Suppressor macrophage (primary cell): ENCODE measurements around the gene FCMR.

Experiments used
- DNase-seq, 4 experiments: peaks; one replicate each; pipeline ENCODE4 v3.0.0-alpha.2; 2020 to 2022

Gene FCMR

DNA sequence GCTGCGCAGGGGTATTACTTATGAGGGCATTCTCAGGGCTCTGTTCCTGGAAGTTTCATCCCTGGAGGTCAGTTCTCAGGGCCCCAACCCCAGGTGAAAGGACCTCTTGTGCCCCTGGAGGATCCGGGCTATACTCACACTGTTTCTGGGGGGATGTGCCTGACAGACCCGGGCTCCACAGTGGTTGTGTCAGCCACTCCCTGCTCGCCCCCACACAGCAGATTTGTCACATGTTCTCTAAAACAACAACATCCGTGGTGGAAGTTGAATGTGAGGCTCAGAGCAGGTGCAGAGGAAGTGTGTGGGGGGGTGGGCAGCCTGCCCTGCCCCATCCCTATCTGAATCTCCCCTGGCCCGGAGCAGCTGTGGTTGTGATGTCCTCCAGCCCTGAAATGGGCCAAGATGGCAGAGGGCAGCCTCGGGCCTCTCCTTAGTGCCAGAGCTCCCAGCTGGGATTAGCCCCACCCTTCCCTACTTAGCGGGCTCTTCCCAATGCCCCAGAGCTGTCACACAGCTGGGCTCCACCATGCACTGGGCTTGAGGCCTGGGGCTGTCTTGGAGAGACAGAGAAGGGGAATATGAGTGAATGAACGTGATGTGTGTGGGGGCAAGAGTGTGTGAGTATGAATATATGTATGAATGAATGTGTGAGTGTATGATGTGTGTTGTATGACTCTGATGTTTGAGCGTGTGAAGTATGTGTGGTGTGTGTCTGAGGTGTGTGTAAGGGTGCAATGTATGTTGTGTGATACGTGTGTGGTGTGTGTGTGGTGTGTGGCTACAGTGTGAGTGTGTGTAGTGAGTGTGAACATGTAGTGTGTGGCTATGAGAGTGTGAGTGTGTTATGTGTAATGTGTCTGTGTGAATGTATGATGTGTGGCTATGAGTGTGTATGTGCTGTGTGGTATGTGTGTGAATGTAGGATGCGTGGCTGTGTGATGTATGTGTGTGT, 1.5 kb upstream of the FCMR start:
- DNase-seq: peak; percentile 63 to 84 (median 80)

DNA sequence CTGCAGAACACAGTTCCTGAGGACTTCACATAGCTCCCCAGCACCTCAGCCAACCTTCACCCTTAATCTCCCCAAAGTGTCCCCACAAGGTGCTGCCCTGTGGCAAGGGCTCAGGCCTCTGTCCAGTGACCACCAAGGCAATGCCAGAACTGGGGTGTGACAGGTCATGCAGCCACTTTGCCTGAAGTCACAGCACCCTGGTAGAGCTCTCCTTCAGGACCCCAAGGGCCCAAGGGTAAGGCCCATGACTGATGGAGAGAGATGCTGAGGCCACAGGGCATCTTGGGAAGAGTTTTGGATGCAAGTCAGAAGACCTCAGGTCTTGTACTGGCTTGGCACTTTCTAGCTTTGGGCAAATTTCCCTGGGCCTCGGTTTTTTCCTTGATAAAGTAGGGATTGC, 783 bp upstream of the FCMR start:
- no peak for DNase-seq

- DNase-seq: no peak
These were observed 3.7 kb downstream of the FCMR start for GRCh38 chr1:206918076-206918475.

DNA sequence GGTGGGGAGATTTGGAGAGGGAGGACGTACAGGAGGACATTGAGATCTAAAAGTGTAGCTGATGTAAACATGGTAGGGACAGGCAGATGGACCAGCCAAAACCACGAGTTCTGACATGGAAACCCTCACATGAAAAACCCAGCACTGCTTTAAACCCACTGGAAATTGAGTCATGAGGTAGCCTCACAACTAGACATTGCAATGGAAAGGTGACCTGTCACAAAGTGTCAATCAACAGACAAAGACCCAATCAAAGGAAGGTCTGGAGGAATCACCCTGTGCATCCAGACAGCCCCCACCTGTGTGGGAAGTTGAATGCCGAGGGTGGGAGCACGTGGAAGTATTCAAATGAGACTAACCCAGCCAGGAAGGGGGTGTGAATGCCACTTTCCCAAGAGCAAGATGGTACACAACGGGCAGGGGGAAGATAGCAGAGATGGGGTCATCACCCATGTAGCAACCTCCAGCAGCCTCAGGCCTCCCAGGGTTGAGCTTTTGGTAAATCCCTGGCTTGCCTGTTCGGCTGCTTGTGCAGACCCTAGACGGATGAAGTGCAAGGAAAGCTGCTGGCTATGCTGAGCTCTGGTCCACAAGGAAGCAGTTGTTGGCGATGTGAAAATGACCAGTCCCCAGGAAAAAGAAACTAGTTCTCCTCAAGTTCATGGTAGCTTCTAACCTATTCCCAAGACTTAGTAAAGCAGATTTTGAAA, 5.6 kb downstream of the FCMR start:
- DNase-seq: peak in 2 of 4 experiments; percentile 28 to 35

- no peak for DNase-seq
These were observed 6.6 kb downstream of the FCMR start for GRCh38 chr1:206915030-206915735.

DNA sequence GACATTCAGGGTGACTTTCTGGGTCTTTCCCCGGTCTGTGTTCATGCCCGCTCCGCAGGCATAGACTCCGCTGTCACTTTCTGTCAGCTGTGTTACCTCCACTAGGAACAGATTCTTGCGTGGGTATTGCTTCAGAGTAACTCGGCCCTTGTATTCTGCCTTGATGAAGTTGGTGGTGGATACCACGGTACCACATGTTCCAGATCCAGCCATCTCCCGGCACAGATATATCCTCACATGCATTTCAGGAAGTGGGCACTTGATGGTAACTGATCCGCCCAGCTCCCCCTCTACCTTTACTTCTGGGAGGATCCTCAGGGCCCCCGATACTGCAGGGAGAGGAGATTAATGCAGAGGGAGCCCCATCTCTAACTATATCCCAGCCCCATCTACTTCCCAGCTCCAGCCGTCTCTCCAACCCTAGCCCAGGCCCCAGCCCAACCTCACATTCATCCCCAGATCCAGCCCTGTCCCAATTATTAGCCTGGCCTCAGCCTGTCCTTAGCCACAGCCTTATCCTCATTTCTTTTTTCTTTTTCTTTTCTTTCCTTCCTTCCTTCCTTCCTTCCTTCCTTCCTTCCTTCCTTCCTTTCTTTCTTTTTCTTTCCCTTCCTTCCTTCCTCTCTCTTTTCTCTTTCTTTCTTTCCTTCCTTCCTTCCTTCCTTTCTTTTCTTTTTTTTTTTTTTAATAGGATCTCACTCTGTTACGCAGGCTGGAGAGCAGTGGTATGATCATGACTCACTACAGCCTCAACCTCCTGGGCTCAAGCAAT, 7.8 kb downstream of the FCMR start:
- DNase-seq: no peak

GRCh38 chr1:206912445-206913095, 9.2 kb downstream of the FCMR start:
- DNase-seq: peak; percentile 85 to 91 (median 86)

DNA sequence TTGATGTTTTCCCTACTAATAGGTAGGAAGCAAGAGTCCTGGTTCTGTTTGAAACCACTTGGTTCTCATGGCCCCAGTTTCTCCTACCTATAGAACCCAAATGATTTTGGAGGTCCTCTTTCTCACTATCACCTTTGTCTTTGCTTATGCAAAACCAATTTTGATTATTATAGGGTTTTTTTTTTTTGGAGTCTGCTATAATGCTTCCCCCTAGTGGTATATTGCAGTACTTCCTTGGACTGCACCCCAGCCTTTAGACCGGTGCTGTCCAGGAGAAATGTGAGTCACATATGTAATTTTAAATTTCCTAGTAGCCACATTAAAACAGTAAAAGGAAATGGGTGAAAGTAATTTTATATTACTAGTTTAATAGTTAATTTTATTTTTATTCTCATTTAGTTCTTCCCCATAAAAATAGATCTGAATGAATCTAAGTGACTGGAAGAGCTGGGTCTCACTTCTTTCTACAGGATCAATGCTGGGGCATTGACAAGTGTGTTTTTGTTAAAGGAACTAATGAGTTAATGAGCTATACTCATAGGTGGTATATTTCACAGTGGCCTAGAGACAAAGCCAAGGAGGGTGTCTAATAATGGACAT, 10.6 kb downstream of the FCMR start:
- DNase-seq: peak; percentile 55 to 78 (median 70)

- DNase-seq: no peak
These were observed 11.8 kb downstream of the FCMR start for GRCh38 chr1:206909883-206910318.

GRCh38 chr1:206909161-206909882, 12.4 kb downstream of the FCMR start:
- peak in 2 of 4 experiments; percentile 33 to 45 for DNase-seq

- DNase-seq: no peak
These were observed 13.7 kb downstream of the FCMR start for GRCh38 chr1:206908038-206908437.

DNA sequence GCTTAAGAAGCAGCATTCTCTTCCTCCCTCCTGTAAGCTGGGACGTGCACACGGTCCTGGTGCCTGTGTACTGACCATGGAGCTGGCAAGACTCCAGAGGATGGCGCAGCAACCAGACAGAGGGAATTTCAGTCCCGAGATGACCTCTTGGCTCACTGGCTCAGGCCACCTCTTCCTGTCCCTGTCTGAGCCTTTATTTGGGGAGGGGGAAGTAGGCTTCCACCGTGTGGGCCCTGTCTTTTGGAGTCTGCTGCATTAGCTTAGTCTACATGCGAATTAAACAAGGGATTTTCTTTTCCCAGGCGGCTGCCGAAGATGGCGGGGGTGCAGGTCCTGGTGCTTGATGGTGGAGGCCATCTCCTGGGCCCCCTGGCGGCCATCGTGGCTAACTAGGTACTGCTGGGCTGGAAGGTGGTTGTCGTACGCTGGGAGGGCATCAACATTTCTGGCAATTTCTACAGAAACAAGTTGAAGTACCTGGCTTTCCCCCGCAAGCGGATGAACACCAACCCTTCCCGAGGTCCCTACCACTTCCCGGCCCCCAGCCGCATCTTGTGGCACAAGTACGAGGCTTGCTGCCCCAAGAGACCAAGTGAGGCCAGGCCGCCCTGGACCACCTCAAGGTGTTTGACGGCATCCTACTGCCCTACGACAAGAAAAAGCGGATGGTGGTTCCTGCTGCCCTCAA, 14.3 kb downstream of the FCMR start:
- DNase-seq: no peak

DNA sequence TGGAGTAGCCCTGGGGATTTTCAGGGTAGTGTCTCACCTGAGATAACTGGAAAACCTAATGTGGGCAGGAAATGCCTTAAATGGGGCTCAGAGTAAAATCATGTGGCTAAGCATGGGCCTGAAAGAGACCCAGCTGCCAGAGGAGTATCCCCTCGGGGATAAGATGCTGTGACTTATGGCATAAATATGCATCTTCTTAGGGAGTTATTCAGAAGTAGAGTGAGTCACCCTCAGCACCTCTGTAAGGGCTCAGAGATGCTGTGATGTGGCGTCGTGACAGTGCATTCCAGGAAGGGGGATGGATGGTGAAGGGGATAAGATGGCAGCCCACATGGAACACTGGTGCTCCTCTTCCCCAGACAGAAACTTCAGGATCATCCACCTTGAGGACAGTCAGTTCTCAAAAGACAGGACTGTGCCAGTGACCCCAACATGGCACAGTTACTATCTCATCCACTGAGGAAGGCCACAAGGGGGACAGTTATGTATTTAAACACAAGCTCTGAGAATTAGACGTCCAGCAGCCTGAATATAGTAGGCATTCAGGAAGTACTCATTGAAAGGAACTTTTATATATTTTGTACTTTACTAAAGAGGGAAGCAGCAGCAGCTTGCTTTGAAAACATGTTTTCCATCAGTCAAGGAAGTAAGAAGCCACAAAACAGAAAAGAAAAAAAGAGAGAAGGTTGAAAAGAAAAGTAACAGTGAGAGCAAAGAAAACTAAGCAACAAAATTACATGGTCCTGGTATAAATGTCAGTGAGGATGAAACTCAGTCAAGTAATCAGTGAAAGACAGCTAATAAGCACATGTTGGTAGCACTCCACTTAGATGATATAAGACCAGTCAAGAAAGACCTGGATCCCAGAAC, 16.2 kb downstream of the FCMR start:
- DNase-seq: peak in 1 of 4 experiments; percentile 50

DNA sequence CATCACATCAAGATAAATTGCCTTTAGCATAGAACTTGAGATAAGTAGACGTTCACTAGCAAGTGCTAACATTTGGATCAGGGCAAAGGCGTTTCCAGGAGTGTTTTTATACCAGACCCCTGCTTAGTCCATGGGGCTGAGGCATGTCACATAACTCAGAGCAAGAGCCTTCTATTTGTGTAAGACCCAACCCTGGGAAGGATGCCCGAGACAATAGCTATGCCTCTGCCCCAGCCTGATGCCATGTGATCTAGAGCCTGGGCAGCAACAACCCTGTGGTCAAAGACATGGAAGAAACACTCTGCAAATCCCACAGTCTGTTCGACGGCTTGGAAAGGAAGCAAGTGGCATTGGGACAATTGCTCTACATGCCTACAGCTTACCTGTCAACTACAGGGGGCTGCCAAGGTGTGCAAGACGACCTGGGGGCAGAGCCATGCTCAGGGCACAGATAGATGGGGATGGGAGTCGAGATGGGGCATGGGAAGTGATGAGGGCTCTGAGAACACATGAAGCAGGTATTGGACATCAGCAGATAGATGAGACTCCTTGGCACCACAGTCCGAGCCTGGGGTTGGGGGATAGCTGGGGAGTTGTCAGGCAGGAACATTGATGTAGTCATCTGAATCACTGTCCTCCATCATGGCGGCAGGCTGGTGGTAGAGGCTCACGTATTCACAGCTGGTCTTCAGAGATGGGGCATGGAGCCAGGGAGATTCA, 17.2 kb downstream of the FCMR start:
- DNase-seq: no peak

DNA sequence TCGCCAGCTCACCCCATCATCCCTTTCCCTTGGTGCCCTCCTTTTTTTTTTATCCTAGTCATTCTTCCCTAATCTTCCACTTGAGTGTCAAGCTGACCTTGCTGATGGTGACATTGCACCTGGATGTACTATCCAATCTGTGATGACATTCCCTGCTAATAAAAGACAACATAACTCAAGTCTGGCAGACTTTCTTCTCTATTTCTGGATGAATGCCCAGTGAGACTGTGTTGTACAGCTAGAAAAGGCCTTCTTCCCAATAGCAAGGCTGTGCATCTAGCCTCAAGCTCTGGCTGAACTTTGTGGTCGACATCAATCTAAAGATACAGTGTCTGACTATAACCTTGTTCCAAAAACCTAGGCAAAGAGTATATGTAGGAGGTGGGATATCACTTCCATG, 18.1 kb downstream of the FCMR start:
- no peak for DNase-seq

DNA sequence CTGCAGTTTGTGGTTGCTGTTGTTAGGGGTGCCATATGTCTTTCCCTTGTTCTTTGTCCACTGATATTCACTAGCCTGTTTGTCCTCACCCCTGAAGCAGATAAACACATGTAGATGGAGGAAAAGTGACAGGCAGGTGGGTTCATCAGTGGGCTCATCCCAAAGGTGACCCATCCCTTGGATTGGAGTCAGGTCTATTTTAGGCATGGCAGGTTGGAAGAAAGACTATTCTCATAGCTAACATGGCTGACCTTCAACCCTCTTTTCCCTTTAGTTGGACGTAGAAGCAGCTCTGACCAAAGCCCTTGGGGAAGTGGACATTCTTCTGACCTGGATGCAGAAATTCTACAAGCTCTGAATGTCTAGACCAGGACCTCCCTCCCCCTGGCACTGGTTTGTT, 19.0 kb downstream of the FCMR start:
- DNase-seq: no peak

- no peak for DNase-seq
These were observed 19.8 kb downstream of the FCMR start for GRCh38 chr1:206901944-206902343.

GRCh38 chr1:206900149-206900548, 21.6 kb downstream of the FCMR start:
- no peak for DNase-seq
